Activated CD4-positive, alpha-beta T cell treated with anti-CD3 and anti-CD28 coated beads for 1 hour (primary cell): ENCODE data around the gene ITGA7.

Experiments
- DNase-seq: peaks from one replicate; pipeline ENCODE4 v3.0.0-alpha.2; 2020

The ITGA7 gene

GRCh38 chr12:55733021-55733555 lies 25.4 kb upstream of the ITGA7 start:
- DNase-seq, result no peak

GRCh38 chr12:55732288-55732687 lies 24.6 kb upstream of the ITGA7 start:
- DNase-seq, result no peak

GRCh38 chr12:55729819-55730818 lies 22.4 kb upstream of the ITGA7 start:
- no peak for DNase-seq

GRCh38 chr12:55728939-55729818 lies 21.5 kb upstream of the ITGA7 start, which contains the start of gene CD63:
Gene CD63, minus strand, starts transcription at chr12:55729009. Its CDS starts 668 bp downstream, at chr12:55728341.
- DNase-seq, result peak; percentile 33

- DNase-seq, result no peak
Measured at GRCh38 chr12:55728186-55728938, 20.7 kb upstream of the ITGA7 start.

GRCh38 chr12:55727643-55728185 lies 20.0 kb upstream of the ITGA7 start:
- DNase-seq, result no peak

GRCh38 chr12:55726971-55727370 lies 19.3 kb upstream of the ITGA7 start:
- DNase-seq, result no peak

- no peak for DNase-seq
Measured at GRCh38 chr12:55725556-55725955, 17.9 kb upstream of the ITGA7 start.

GRCh38 chr12:55724940-55725309 lies 17.2 kb upstream of the ITGA7 start:
- no peak for DNase-seq

- peak; percentile 52 for DNase-seq
Measured at GRCh38 chr12:55724226-55724939, 16.7 kb upstream of the ITGA7 start.

GRCh38 chr12:55723516-55724225 lies 16.0 kb upstream of the ITGA7 start:
- no peak for DNase-seq

GRCh38 chr12:55722948-55723347 lies 15.2 kb upstream of the ITGA7 start:
- DNase-seq, result no peak

- DNase-seq, result no peak
Measured at GRCh38 chr12:55721601-55722213, 14.0 kb upstream of the ITGA7 start.

- DNase-seq, result no peak
Measured at GRCh38 chr12:55720894-55721444, 13.3 kb upstream of the ITGA7 start.

- DNase-seq, result no peak
Measured at GRCh38 chr12:55720071-55720564, 12.4 kb upstream of the ITGA7 start, which contains the start of gene RDH5. Gene RDH5, plus strand, starts transcription at chr12:55720393. Its CDS starts 792 bp downstream, at chr12:55721185.

GRCh38 chr12:55719371-55719770 lies 11.7 kb upstream of the ITGA7 start:
- DNase-seq, result no peak

GRCh38 chr12:55718624-55719275 lies 11.0 kb upstream of the ITGA7 start:
- DNase-seq, result no peak

- DNase-seq, result no peak
Measured at GRCh38 chr12:55718015-55718414, 10.3 kb upstream of the ITGA7 start.
